ENCODE results near the gene DUSP1. TPM values are rescaled to one million over a fixed set of nuclear protein-coding genes. Genes with fewer than 3 reads are reported as not detected.

DUSP1 gene
- total and polyA plus RNA-seq, 2 of the 13 experiments (the other 11 are each of a cell fraction or from before 2014, with no cell fraction given): 27.1 to 55.5 TPM

- TF ChIP-seq IRF9 (CRISPR knock-in tag; IDR thresholded peaks at IDR 0.05; ENCODE audit: borderline replicate concordance) (peak; percentile 33; the same call in 1 of the 2 replicates), IKZF1 (IDR thresholded peaks at IDR 0.05) (no peak), SRSF1 (optimal IDR thresholded peaks at IDR 0.05; ENCODE audit: low read depth, low read length) (peak; percentile 94), PBX3 (CRISPR knock-in tag; IDR thresholded peaks at IDR 0.05; ENCODE audit: borderline replicate concordance) (0 out of 2 replicates have a peak, but pooled peaks have one; percentile 22), ZNF569 (CRISPR knock-in tag; IDR thresholded peaks at IDR 0.05; ENCODE audit: borderline replicate concordance) (no peak), ZMYM3 (CRISPR knock-in tag; IDR thresholded peaks at IDR 0.05) (peak; percentile 59; the same call in 1 of the 2 replicates), DR1 (CRISPR knock-in tag; IDR thresholded peaks at IDR 0.05) (peak; percentile 94), KLF9 (CRISPR knock-in tag; IDR thresholded peaks at IDR 0.05; ENCODE audit: low read depth) (no peak), HNRNPH1 (optimal IDR thresholded peaks at IDR 0.05; ENCODE audit: low read depth, low read length) (peak; percentile 77), POGZ (CRISPR knock-in tag; IDR thresholded peaks at IDR 0.05) (peak; percentile 66; the same call in 1 of the 2 replicates), ZNF121 (CRISPR knock-in tag; IDR thresholded peaks at IDR 0.05) (no peak; the same call in 1 of the 2 replicates), ATM (IDR thresholded peaks at IDR 0.05; ENCODE audit: borderline replicate concordance) (no peak), EZH2 (conservative IDR thresholded peaks at IDR 0.05; ENCODE audit: low read depth, low read length) (no peak), RERE (CRISPR knock-in tag; IDR thresholded peaks at IDR 0.05; ENCODE audit: low read depth) (no peak), SMAD3 (CRISPR knock-in tag; IDR thresholded peaks at IDR 0.05) (peak; percentile 78; the same call in 1 of the 2 replicates), ZNF616 (CRISPR knock-in tag; IDR thresholded peaks at IDR 0.05; ENCODE audit: low read depth) (peak; percentile 19; the same call in 1 of the 2 replicates), ZNF709 (CRISPR knock-in tag; IDR thresholded peaks at IDR 0.05) (peak; percentile 69), PCBP2 (optimal IDR thresholded peaks at IDR 0.05; ENCODE audit: low read depth, low read length, poor library complexity, severe bottlenecking) (no peak), ZNF556 (CRISPR knock-in tag; IDR thresholded peaks at IDR 0.05; ENCODE audit: borderline replicate concordance) (no peak), ZMYM2 (CRISPR knock-in tag; IDR thresholded peaks at IDR 0.05) (no peak), ZNF24 (IDR thresholded peaks at IDR 0.05) (no peak)
These were observed at the start of gene DUSP1 (continued) for GRCh38 chr5:172770675-172771438.
